ENCODE results near the gene CPEB4. TPM values are rescaled to one million over a fixed set of nuclear protein-coding genes. Genes with fewer than 3 reads are reported as not detected.

Gene CPEB4
- total and polyA plus RNA-seq, 9 of the 15 experiments (the other 6 are each of a cell fraction or from before 2014, with no cell fraction given) = 7.4 to 21.3 (median 12.4) TPM

GRCh38 chr5:173917788-173918786 lies 29.9 kb downstream of the CPEB4 start (continued):
- TF ChIP-seq, protein P1, sequence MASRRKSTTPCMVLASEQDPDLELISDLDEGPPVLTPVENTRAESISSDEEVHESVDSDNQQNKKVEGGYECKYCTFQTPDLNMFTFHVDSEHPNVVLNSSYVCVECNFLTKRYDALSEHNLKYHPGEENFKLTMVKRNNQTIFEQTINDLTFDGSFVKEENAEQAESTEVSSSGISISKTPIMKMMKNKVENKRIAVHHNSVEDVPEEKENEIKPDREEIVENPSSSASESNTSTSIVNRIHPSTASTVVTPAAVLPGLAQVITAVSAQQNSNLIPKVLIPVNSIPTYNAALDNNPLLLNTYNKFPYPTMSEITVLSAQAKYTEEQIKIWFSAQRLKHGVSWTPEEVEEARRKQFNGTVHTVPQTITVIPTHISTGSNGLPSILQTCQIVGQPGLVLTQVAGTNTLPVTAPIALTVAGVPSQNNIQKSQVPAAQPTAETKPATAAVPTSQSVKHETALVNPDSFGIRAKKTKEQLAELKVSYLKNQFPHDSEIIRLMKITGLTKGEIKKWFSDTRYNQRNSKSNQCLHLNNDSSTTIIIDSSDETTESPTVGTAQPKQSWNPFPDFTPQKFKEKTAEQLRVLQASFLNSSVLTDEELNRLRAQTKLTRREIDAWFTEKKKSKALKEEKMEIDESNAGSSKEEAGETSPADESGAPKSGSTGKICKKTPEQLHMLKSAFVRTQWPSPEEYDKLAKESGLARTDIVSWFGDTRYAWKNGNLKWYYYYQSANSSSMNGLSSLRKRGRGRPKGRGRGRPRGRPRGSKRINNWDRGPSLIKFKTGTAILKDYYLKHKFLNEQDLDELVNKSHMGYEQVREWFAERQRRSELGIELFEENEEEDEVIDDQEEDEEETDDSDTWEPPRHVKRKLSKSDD (conservative IDR thresholded peaks at IDR 0.05; ENCODE audit: low read length) = no peak
- TF ChIP-seq, protein P2, sequence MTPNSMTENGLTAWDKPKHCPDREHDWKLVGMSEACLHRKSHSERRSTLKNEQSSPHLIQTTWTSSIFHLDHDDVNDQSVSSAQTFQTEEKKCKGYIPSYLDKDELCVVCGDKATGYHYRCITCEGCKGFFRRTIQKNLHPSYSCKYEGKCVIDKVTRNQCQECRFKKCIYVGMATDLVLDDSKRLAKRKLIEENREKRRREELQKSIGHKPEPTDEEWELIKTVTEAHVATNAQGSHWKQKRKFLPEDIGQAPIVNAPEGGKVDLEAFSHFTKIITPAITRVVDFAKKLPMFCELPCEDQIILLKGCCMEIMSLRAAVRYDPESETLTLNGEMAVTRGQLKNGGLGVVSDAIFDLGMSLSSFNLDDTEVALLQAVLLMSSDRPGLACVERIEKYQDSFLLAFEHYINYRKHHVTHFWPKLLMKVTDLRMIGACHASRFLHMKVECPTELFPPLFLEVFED (CRISPR knock-in tag; conservative IDR thresholded peaks at IDR 0.05) = 0 out of 2 replicates have a peak, but pooled peaks have one; percentile 23
- peak; percentile 70; the same call in 1 of the 2 replicates for TF ChIP-seq DPF2 (IDR thresholded peaks at IDR 0.05)
- TF ChIP-seq FOXK1 (CRISPR knock-in tag; IDR thresholded peaks at IDR 0.05; ENCODE audit: borderline replicate concordance) = no peak
- TF ChIP-seq, protein P3, sequence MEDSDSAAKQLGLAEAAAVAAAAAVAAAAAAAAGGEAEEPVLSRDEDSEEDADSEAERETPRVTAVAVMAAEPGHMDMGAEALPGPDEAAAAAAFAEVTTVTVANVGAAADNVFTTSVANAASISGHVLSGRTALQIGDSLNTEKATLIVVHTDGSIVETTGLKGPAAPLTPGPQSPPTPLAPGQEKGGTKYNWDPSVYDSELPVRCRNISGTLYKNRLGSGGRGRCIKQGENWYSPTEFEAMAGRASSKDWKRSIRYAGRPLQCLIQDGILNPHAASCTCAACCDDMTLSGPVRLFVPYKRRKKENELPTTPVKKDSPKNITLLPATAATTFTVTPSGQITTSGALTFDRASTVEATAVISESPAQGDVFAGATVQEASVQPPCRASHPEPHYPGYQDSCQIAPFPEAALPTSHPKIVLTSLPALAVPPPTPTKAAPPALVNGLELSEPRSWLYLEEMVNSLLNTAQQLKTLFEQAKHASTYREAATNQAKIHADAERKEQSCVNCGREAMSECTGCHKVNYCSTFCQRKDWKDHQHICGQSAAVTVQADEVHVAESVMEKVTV (CRISPR knock-in tag; IDR thresholded peaks at IDR 0.05) = no peak
- no peak for TF ChIP-seq EGR1 (conservative IDR thresholded peaks at IDR 0.05)
- TF ChIP-seq RAD21 (CRISPR knock-in tag; conservative IDR thresholded peaks at IDR 0.05 in 1 of 2, IDR thresholded peaks at IDR 0.05 in 1 of 2) = peak in 1 of 2 experiments; percentile 24; a peak in 1 of 4 replicates
- TF ChIP-seq FOXJ2 (tag; IDR thresholded peaks at IDR 0.05) = peak; percentile 18; the same call in 1 of the 2 replicates
- TF ChIP-seq ZNF444 (CRISPR knock-in tag; IDR thresholded peaks at IDR 0.05) = no peak
- no peak for TF ChIP-seq CBX3 (IDR thresholded peaks at IDR 0.05; ENCODE audit: borderline replicate concordance in 1 of 2, low read length in 2 of 2)
- 0 out of 2 replicates have a peak, but pooled peaks have one; percentile 42 for TF ChIP-seq EHMT2 (IDR thresholded peaks at IDR 0.05)
- peak; percentile 39 for TF ChIP-seq VEZF1 (CRISPR knock-in tag; IDR thresholded peaks at IDR 0.05)
- TF ChIP-seq ARHGAP35 (IDR thresholded peaks at IDR 0.05; ENCODE audit: partially characterized antibody) = no peak
- peak; percentile 58 for TF ChIP-seq PML (IDR thresholded peaks at IDR 0.05; ENCODE audit: low read length)
- 0 out of 4 replicates have a peak, but pooled peaks of 1 of the 2 experiments have one; percentile 16 for TF ChIP-seq TEAD1 (CRISPR knock-in tag; IDR thresholded peaks at IDR 0.05)
- peak; percentile 45; the same call in 1 of the 2 replicates for TF ChIP-seq HDAC2 (IDR thresholded peaks at IDR 0.05)
- no peak for TF ChIP-seq ARID2 (IDR thresholded peaks at IDR 0.05)
- 0 out of 2 replicates have a peak, but pooled peaks have one; percentile 35 for TF ChIP-seq SMAD4 (CRISPR knock-in tag; conservative IDR thresholded peaks at IDR 0.05)
- peak; percentile 55 for TF ChIP-seq RBFOX2 (IDR thresholded peaks at IDR 0.05; ENCODE audit: low read depth, low read length)
- TF ChIP-seq ATF1 (CRISPR knock-in tag; IDR thresholded peaks at IDR 0.05) = no peak
- TF ChIP-seq ATF1 (tag; IDR thresholded peaks at IDR 0.05) = peak; percentile 64
